ENCODE data around the gene SMAD3.
A peak's percentile ranks its signal among the peaks of the same experiment; 100 is the strongest.

Gene SMAD3

DNA sequence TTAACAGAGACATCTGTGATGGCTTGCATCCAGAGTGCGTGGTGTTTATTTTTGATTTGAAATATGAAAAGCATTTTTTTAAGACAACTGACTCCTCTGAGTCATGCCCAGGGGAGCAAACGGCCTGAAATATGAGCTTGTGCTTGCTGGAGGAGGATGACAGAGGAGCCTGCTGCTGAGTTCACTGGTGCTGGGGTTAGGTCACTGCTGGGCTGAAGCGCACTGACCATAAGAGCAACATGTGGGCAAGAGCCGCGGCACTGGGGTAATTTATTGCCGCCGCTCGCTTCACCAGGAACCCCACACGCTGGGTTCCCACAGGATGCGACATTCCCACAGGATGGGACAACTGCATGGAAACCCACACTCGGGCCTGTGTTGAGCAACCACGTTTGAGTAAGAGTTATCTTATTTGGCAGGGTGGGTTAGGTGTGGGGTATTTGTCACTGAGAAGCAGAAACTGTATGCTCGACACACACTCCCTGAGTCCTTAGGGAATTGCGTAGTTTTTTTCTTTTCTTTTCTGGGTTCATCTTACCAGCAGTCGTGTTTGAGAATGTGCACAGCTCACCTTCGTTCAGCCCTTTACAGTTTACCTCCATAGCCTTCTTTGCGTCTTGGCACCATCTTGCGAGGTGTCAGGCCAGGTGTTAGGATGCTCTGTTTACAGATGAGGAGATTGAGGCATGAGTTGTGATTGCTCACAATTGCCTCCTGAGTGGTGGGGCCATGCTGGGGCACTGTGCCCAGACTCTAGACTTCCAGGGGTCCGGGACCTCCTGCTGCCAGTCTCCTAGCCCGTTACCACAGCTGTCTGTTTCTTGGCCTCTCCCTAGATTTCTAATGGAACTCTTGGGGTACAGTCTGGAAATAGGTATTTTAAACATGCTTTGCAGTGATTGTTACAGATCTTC is 60.4 kb downstream of the SMAD3 start:
- peak; percentile 95 for DNase-seq (ENCODE audit: low spot score)

- DNase-seq (ENCODE audit: low spot score), result no peak
These were observed 61.3 kb downstream of the SMAD3 start for GRCh38 chr15:67126551-67127330.

- no peak for DNase-seq (ENCODE audit: low spot score)
These were observed 61.9 kb downstream of the SMAD3 start for GRCh38 chr15:67127331-67127664.

DNA sequence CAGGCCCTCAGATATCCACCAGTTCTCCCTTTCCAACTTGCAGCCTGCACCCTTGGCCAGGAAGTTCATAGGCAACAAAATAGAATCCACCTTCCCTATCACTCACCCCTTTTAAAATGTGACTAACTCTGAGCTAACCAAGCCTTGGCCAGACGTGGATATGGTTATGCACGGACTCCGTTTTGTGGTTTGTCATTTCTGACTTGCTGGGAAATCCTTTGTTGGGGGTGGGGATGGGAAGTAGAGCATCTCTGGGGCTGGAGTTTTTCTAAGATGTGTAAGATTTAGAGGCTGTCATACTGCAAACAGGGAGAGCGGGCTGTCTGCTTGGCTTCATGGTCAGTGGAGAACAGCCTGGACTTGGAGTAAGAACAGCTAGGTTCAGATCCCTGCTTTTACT is 62.6 kb downstream of the SMAD3 start:
- DNase-seq (ENCODE audit: low spot score), result peak; percentile 89

DNA sequence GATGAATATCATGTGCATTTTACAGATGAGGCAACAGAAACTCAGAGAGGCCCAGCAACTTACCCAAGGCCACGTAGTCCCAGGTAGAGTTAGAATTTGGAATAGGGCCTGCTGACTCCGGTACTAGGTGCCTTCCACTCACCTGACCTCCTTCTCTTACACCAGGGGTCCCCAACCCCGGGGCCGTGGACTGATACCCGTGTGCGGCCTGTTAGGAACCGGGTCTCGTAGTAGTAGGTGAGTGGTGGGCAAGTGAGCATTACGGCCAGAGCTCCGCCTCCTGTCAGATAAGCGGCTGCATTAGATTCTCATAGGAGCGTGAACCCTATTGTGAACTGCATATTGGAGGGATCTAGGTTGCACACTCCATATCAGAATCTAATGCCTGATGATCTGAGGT is 64.8 kb downstream of the SMAD3 start:
- DNase-seq (ENCODE audit: low spot score), result no peak

DNA sequence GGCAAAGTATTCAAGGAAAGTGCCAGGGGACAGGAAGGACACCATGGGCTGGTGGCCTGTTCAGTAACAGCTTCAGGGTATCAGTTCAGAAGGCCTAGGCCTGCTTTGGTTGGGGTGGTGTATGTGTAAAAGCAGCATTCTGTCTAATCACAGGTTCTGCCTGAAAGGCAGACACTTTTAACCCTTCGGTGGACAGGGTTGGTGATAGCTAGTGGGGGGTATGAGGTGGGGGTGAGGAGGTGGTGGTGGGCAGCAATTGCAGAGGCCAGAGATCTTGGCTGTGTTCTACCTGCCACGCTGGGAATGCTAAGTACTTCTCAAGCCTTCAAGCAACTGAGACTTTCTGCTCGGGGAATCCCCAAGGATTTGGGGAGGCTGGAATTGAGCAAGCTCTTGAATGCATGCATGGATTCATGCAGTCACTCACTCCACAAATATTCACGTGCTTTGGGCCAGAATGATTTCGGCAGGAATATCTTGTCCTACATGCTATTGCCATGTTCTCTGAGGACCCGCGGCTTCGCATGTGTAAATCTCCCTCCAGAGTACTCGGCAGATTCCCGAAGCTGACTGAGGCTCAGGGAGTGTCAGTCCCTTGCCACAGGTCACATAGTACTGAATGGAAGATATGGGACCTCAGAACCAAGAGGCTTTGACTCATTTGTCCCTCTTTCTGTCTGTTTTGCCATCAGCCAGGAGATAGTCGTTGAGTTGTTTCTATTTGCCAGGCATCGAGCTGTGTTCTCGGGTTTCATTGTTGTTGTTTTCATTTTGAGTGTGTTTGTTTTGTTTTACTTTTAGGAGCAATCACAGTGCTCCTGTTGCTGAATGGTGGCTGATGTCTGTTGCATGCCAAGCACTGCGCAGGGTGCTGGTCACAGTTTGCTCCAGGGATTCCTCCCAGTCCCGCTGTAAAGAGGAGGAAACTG is 65.5 kb downstream of the SMAD3 start:
- DNase-seq (ENCODE audit: low spot score), result no peak

GRCh38 chr15:67132276-67132675 is 66.9 kb downstream of the SMAD3 start:
- DNase-seq (ENCODE audit: low spot score), result no peak

GRCh38 chr15:67133026-67133425 is 67.6 kb downstream of the SMAD3 start:
- DNase-seq (ENCODE audit: low spot score), result no peak

GRCh38 chr15:67133738-67134066 is 68.3 kb downstream of the SMAD3 start:
- no peak for DNase-seq (ENCODE audit: low spot score)

DNA sequence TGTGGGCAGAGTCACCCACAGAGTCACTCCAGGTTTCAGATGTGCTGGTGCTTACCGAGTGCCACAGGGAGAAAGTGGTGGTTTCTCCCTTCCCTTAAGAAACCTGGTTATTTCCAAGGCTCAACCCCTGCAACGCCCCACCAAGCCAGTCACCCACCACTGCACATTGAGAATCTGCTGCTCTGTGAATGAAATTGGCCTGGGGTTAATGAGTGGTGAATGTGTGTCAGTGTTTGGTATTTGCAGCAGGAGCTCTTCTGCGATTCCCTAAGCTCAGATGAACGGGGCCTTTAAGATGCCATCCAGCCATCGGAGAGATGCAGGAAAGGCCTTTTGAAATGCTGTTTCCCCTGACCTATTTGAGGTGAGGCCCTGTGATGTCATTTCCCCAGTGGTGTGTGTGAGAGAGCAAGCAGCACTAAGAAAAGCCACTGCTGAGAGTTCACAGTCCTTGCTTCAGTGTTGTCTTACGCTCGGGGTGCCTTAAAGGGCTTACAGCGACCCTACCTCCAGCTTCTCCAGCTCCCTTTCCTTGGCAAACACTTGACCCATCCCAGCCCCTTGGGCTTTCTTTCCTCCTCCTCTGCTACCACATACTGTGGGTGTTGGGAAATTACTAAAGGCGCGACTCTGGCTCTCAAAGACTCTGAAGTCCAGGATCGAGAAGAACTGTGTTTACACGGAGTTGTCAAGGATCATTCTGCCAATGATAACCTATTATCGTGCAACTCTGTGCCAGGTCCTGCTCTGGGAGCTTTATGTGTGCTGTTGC is 68.9 kb downstream of the SMAD3 start:
- DNase-seq (ENCODE audit: low spot score), result no peak

DNA sequence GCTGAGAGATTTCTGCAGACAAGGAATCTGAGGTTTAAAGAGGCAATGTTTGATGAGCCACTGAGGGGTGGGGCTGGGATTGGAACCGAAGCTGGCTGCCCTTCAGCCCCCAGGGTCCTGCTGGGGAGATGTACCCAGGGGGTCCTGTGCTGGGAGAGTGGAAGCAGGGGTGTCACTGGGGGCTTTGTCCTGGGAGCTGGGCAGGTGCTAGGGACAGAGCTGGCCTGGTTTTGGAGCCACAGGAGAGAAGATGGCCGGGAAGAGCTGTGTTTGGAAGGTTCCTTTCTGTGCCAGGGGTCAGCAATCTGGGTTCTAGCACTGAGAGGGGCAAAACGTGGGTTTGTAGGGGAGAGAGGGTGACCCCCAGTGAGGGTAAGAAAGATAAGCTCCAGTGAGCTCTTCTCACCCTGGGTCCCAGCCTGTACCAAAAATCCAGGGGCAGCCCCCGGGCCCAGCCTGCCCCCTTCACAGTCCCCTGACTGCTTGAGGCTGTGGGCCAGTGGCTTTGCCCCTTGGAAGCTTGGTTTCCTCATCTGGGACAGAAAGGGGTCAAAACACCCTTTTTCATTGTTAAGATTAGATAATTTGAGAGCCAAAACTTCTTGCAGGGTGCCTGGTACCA is 69.6 kb downstream of the SMAD3 start:
- DNase-seq (ENCODE audit: low spot score), result no peak

GRCh38 chr15:67135494-67135893 is 70.1 kb downstream of the SMAD3 start:
- DNase-seq (ENCODE audit: low spot score), result peak; percentile 58

GRCh38 chr15:67136802-67137201 is 71.4 kb downstream of the SMAD3 start:
- no peak for DNase-seq (ENCODE audit: low spot score)

DNA sequence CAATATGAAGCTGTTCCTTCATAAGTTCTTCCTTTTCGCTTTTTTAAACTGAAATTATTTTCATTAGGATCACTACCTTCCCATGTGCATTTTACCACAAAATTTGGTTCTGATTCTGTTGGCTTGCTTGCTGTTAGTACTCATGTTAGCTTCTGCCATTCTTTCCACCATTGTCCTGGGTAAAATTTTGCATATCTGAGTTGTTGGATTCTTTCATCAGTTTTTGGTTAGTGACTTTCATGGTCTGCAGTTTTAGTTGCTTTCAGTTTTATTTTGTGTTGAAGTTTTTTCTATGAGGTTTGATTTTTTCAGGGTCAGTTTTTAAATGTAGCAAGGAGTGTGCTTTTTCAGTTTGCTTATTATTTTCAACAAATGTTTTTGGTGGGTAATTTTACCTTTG is 71.9 kb downstream of the SMAD3 start:
- DNase-seq (ENCODE audit: low spot score), result no peak

GRCh38 chr15:67137951-67138848 is 72.8 kb downstream of the SMAD3 start:
- DNase-seq (ENCODE audit: low spot score), result no peak

DNA sequence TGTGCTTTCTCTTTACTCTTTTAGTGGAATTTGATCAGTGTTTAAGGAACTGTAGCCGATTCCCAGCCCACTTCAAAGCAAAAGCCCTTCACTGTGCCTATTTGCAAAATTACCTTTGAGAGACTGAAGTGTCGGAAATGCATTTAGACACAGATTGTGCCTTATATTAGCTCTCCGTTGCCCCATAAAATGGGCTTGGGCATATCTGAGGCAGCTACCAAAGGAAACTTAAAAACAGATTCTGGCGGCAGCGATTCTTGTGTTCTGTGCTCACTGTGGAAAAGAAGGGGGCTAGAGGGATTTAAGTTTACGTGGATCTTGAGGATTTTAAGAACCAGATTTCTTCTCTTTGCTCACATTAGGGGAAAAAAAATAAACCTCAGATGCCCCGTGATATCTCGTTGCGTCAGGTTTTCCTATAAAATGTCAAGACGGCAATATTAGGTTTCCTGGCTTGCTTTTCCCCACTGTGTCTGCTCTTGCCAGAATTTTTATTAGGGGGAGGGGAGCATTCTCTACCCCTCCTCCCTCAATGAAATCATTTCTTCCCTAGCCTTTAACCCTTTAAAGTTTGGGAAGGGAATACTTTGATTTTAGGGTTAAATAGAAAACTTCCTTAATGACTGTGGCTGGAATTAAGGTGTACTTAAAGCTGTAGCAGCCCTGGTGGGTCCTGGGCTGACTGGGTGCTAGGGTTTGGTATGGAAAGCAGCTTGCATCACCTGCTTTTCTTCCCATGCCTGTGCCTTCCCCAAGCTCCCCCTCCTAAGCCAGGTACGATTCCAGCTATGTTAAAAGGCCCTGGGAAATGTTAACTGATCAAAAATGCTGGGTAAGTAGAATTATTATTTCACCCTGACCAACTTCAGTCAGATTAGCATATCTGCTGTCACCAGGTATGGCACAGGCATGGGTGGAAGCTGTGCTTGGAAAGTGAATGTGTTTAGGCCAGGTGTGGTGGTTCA is 73.8 kb downstream of the SMAD3 start:
- DNase-seq (ENCODE audit: low spot score), result no peak

DNA sequence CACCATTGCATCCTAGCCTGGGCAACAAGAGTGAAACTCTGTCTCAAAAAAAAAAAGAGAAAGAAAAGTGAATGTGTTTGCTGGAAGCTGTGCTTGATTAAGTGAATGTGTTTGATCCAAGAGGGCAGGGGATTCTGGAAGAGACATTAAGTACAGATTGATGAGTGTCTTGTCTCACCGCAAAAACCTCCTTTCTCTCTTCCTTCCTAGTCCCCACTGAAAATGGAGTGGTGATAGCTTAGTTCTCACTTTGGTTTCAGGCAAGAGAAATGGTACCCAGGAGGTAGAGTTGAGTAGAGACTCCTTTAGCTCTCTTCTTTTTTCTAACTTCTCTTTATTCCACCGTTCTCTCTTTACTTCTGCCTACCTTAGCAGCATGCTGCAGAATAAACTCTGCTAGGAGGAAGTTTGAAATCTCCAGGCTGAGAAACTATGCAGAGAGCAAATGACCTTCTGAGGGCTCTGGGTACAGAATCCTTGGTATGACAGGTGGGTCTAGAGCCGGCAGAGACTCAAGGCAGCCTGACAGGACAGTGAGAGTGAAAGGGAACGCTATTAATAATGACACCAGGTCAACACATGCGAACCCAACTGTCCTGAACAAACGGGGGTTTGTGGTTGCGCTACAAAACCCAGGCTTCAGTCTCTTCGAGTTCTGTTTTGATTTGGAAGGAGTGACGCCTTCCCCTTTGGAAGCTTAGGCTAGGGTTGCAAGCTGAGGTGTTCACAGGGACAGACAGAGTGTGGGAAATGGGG is 74.9 kb downstream of the SMAD3 start:
- no peak for DNase-seq (ENCODE audit: low spot score)

DNA sequence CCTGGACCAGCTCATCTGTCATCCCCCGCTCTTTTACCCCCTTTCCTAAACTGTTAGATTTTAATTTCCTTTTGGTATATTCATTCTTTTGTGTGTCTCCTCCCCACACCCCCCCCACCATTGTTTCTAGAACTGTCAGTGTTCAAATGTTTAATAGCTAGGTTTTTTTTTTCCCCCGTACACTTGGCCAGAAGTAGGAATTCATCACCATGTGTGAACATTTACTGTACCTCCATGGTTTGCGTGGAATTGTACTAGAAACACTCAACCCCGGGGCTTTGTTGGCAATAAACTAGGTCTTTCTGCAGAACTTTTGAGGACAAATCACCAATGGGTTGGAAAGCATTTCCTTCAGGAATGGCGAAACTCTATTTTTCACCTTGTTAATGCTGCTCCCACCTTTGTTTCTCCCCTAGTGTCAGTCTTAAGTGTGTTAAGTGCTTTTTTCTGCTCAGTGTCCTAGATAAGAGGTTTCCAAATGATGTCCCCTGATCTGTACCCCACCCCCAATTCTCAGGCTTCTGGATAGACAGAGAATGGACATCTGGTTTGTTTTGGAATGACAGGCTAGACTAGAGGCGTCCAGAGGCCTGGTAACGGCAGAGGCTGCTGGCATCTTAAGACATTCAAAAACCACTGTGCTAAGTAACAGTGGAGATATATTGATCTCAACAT is 76.8 kb downstream of the SMAD3 start:
- DNase-seq (ENCODE audit: low spot score), result peak; percentile 42
